Prostate gland (tissue), 2 donors: Measurements from ENCODE around the gene CDK4.

Experiments used
- POLR2A ChIP-seq: fragments of 450-650 bp; IDR thresholded peaks from one replicate; pipeline ENCODE4 v1.6.1; 2016; ENCODE audit warnings: antibody characterized with exemption, mild to moderate bottlenecking
- POLR2AphosphoS5 ChIP-seq: sonication (generic); formaldehyde crosslinking; IDR thresholded peaks from one replicate; pipeline ENCODE4 v1.6.1; 2017; ENCODE audit warnings: antibody characterized with exemption
- TF ChIP-seq, protein P1 (sequence below), 4 experiments: fragments of 200-600 bp in 2 of 4; fragments of 450-650 bp in 2 of 4; sonication (generic) in 2 of 4; IDR thresholded peaks; 1 replicate in 3 of 4; 2 replicates in 1 of 4; pipeline ENCODE4 v1.5.1; 2016 to 2019; ENCODE audit warnings: antibody characterized with exemption in 4 of 4, mild to moderate bottlenecking in 2 of 4, moderate library complexity in 2 of 4

DNA sequence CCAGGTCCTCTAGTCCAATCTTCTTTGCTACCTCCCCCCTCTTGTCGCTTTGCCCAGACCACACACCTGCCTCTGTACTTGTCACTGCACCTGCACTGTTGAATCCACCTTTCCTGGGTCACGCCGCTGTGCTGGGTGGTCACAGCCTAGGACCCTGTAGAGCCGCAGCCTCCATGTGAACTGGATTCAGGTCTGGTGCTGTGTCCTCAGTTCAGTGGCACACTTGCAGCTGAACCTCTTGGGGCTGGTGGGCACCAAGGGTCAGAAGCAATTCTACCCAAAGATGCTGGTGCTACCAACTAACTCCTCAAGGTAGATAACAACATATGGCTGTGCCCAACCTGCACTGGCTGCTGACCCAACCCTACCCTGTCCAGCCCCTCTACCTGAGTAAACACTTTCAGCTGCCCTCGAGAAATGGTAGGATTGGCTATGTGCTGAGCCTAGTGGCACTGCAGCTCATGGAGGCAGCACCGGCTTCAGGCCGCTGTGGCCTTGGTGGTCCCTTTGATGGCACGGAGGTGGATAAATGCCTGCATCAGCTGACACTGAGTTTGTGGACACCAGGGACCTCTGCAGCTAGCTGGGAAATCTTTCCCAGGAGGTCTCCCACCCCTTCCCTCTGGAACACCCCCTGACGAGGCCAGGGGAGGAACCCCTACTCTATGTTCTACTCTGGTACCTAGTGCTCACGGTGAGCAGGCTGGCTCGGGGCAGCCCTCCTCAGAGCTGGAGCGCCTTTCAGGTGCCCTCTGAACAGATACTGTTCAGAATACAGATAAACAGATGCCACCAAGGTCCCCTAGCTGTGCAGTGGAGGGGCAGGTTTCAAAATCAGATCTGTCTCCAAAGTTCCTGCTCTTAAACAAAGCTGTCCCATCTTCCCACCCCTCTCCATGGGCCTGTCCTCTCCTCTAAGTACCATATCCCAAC lies 27.8 kb downstream of the CDK4 start:
- TF ChIP-seq POLR2A, result no peak
- TF ChIP-seq, protein P1, sequence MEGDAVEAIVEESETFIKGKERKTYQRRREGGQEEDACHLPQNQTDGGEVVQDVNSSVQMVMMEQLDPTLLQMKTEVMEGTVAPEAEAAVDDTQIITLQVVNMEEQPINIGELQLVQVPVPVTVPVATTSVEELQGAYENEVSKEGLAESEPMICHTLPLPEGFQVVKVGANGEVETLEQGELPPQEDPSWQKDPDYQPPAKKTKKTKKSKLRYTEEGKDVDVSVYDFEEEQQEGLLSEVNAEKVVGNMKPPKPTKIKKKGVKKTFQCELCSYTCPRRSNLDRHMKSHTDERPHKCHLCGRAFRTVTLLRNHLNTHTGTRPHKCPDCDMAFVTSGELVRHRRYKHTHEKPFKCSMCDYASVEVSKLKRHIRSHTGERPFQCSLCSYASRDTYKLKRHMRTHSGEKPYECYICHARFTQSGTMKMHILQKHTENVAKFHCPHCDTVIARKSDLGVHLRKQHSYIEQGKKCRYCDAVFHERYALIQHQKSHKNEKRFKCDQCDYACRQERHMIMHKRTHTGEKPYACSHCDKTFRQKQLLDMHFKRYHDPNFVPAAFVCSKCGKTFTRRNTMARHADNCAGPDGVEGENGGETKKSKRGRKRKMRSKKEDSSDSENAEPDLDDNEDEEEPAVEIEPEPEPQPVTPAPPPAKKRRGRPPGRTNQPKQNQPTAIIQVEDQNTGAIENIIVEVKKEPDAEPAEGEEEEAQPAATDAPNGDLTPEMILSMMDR (IDR thresholded peaks at IDR 0.05), result no peak
- TF ChIP-seq POLR2AphosphoS5, result no peak
